ENCODE results near the gene PPA2. TPM values are rescaled to one million over a fixed set of nuclear protein-coding genes. Genes with fewer than 3 reads are reported as not detected.

The PPA2 gene
- total and polyA plus RNA-seq, 2 donors (not counting 1 experiment from before 2014, with no cell fraction given), result 26.9 to 51.5 TPM

GRCh38 chr4:105432438-105432837, 41.4 kb downstream of the PPA2 start:
- no peaks in the 10 kb centered on the region for H3K79me2 ChIP-seq (ENCODE audit: control insufficient read depth, insufficient read depth, low read length)
- peaks cover 4 to 25% of the 10 kb centered on the region in 2 experiments for H3K36me3 ChIP-seq (replicated peaks in 1 of 2; ENCODE audit: control extremely low read depth in 1 of 2, control insufficient read depth in 1 of 2, extremely low read depth in 1 of 2, insufficient read depth in 2 of 2, low read length in 1 of 2)
- no peak overlapping the region for H2AFZ ChIP-seq (ENCODE audit: insufficient read depth, low read depth, low read length, poor library complexity, severe bottlenecking)
- Mint-ChIP-seq H3K27ac (no peak overlapping the region), H3K9me3 (ENCODE audit: insufficient read depth) (peaks cover 5% of the 10 kb centered on the region), H3K27me3 (no peaks in the 10 kb centered on the region), H3K4me3 (no peak overlapping the region), H3K4me1 (peaks cover 4% of the 10 kb centered on the region)
- no peak for DNase-seq
- H3K4me3 ChIP-seq (ENCODE audit: control extremely low read depth in 1 of 5, extremely low read depth in 1 of 5, insufficient read depth in 1 of 5, low read depth in 2 of 5, low read length in 4 of 5), result no peak overlapping the region
- POLR2A ChIA-PET, result no interaction called here
- H3K9me3 ChIP-seq (ENCODE audit: control extremely low read depth in 1 of 3, control insufficient read depth in 2 of 3, insufficient read depth in 1 of 3, low read length in 2 of 3), result peaks cover 0 to 4% (median 0%) of the 10 kb centered on the region in 3 donors
- TF ChIP-seq CTCF (IDR thresholded peaks at IDR 0.05) (no peak), EZH2 (IDR thresholded peaks at IDR 0.05; ENCODE audit: borderline replicate concordance, insufficient read depth, low read depth, low read length, poor library complexity, severe bottlenecking) (no peak)
- no peak overlapping the region for H3K9ac ChIP-seq (ENCODE audit: low read length)
- intact Hi-C loops (cut with micrococcal nuclease), result no loop called here
- CTCF ChIA-PET, result no interaction called here
- no peak for ATAC-seq (ENCODE audit: low read depth)
- no peak overlapping the region for H3K4me2 ChIP-seq (replicated peaks; ENCODE audit: low read depth, low read length, poor library complexity, severe bottlenecking)
- no CpG with 5 or more reads among the region's 4 CpGs for WGBS (ENCODE audit: insufficient coverage)
- H4K20me1 ChIP-seq (ENCODE audit: control insufficient read depth, insufficient read depth, low read length, poor library complexity, severe bottlenecking), result no peaks in the 10 kb centered on the region
- no peaks in the 10 kb centered on the region for H3K27me3 ChIP-seq (replicated peaks in 1 of 4; ENCODE audit: control extremely low read depth in 1 of 4, control insufficient read depth in 3 of 4, insufficient read depth in 4 of 4, low read length in 3 of 4)
- no peaks in the 10 kb centered on the region for H3K4me1 ChIP-seq (ENCODE audit: control insufficient read depth in 2 of 2, insufficient read depth in 2 of 2, low read length in 2 of 2)
- no peak overlapping the region for H3K27ac ChIP-seq (ENCODE audit: low read length in 2 of 2)

- Mint-ChIP-seq H3K27me3 (no peaks in the 10 kb centered on the region), H3K4me1 (peaks cover 3% of the 10 kb centered on the region), H3K4me3 (no peak overlapping the region), H3K27ac (no peak overlapping the region), H3K9me3 (ENCODE audit: insufficient read depth) (peaks cover 5% of the 10 kb centered on the region)
- no peak for TF ChIP-seq EZH2 (IDR thresholded peaks at IDR 0.05; ENCODE audit: borderline replicate concordance, insufficient read depth, low read depth, low read length, poor library complexity, severe bottlenecking)
- no peak for TF ChIP-seq CTCF (IDR thresholded peaks at IDR 0.05)
- Histone ChIP-seq H4K20me1 (ENCODE audit: control insufficient read depth, insufficient read depth, low read length, poor library complexity, severe bottlenecking) (no peaks in the 10 kb centered on the region), H3K79me2 (ENCODE audit: control insufficient read depth, insufficient read depth, low read length) (no peaks in the 10 kb centered on the region), H3K36me3 (replicated peaks in 1 of 2; ENCODE audit: control extremely low read depth in 1 of 2, control insufficient read depth in 1 of 2, extremely low read depth in 1 of 2, insufficient read depth in 2 of 2, low read length in 1 of 2) (peaks cover 4 to 13% of the 10 kb centered on the region in 2 experiments), H3K27me3 (replicated peaks in 1 of 4; ENCODE audit: control extremely low read depth in 1 of 4, control insufficient read depth in 3 of 4, insufficient read depth in 4 of 4, low read length in 3 of 4) (no peaks in the 10 kb centered on the region), H3K27ac (ENCODE audit: low read length in 2 of 2) (no peak overlapping the region), H3K4me3 (ENCODE audit: control extremely low read depth in 1 of 5, extremely low read depth in 1 of 5, insufficient read depth in 1 of 5, low read depth in 2 of 5, low read length in 4 of 5) (no peak overlapping the region), H3K4me1 (ENCODE audit: control insufficient read depth in 2 of 2, insufficient read depth in 2 of 2, low read length in 2 of 2) (no peaks in the 10 kb centered on the region), H3K9me3 (ENCODE audit: control extremely low read depth in 1 of 3, control insufficient read depth in 2 of 3, insufficient read depth in 1 of 3, low read length in 2 of 3) (peaks cover under 1 to 8% (median 1%) of the 10 kb centered on the region in 3 donors), H3K4me2 (replicated peaks; ENCODE audit: low read depth, low read length, poor library complexity, severe bottlenecking) (no peak overlapping the region), H3K9ac (ENCODE audit: low read length) (no peak overlapping the region), H2AFZ (ENCODE audit: insufficient read depth, low read depth, low read length, poor library complexity, severe bottlenecking) (no peak overlapping the region)
- ChIA-PET CTCF (no interaction called here), POLR2A (no interaction called here)
- DNase-seq, result no peak
- 100% methylated on average over 1 of the region's 1 CpG for WGBS (ENCODE audit: insufficient coverage)
- no peak for ATAC-seq (ENCODE audit: low read depth)
- intact Hi-C loops (cut with micrococcal nuclease), result no loop called here
Observed at GRCh38 chr4:105430811-105431210, 43.1 kb downstream of the PPA2 start.

Data from B cell (primary cell).